ENCODE measurements around the gene AMOTL1. TPM values are rescaled to one million over a fixed set of nuclear protein-coding genes. Genes with fewer than 3 reads are reported as not detected.

AMOTL1 gene
- total and polyA plus RNA-seq, 2 donors (not counting 3 experiments of a cell fraction or from before 2014, with no cell fraction given), result 12.5 to 37.8 TPM

- no peak overlapping the region for H3K4me2 ChIP-seq (ENCODE audit: insufficient read depth, low read length)
- peaks cover 32% of the 10 kb centered on the region for H3K4me1 ChIP-seq (ENCODE audit: control insufficient read depth, extremely low read depth, insufficient read depth, low read length)
- no TSS peak for BruUV-seq (replicated peaks)
- CTCF ChIA-PET, result interaction anchor here (0.9 to 1.6 kb wide), 2 partner anchors 14 to 25 kb away, joined by 3 to 6 read pairs; no protein-coding TSS in a partner anchor
- H3K27me3 ChIP-seq (ENCODE audit: control insufficient read depth in 2 of 2, insufficient read depth in 2 of 2, low read length in 2 of 2), result no peaks in the 10 kb centered on the region
- POLR2A ChIA-PET, result no interaction called here
- H3K27ac ChIP-seq (ENCODE audit: insufficient read depth, low read depth, low read length), result no peak overlapping the region
- dilution Hi-C loops (cut with MboI; ENCODE audit: extremely low pct_ligation_motif_present, low sequenced_read_pairs), result no loop called here
- H3K9ac ChIP-seq (replicated peaks; ENCODE audit: extremely low read depth, insufficient read depth, low read length), result no peak overlapping the region
- no peak for TF ChIP-seq JUN (IDR thresholded peaks at IDR 0.05; ENCODE audit: borderline replicate concordance, insufficient read depth, insufficient read length, low read depth)
- no peak for TF ChIP-seq POLR2A (IDR thresholded peaks at IDR 0.05; ENCODE audit: low read depth, low read length)
- no peak for TF ChIP-seq EZH2 (IDR thresholded peaks at IDR 0.05; ENCODE audit: borderline replicate concordance, low read depth, low read length, severe bottlenecking)
- TF ChIP-seq FOS (IDR thresholded peaks at IDR 0.05; ENCODE audit: borderline replicate concordance, insufficient read depth, low read length), result no peak
- no peak for TF ChIP-seq MAX (IDR thresholded peaks at IDR 0.05; ENCODE audit: insufficient read depth, insufficient read length)
- TF ChIP-seq, protein P1, sequence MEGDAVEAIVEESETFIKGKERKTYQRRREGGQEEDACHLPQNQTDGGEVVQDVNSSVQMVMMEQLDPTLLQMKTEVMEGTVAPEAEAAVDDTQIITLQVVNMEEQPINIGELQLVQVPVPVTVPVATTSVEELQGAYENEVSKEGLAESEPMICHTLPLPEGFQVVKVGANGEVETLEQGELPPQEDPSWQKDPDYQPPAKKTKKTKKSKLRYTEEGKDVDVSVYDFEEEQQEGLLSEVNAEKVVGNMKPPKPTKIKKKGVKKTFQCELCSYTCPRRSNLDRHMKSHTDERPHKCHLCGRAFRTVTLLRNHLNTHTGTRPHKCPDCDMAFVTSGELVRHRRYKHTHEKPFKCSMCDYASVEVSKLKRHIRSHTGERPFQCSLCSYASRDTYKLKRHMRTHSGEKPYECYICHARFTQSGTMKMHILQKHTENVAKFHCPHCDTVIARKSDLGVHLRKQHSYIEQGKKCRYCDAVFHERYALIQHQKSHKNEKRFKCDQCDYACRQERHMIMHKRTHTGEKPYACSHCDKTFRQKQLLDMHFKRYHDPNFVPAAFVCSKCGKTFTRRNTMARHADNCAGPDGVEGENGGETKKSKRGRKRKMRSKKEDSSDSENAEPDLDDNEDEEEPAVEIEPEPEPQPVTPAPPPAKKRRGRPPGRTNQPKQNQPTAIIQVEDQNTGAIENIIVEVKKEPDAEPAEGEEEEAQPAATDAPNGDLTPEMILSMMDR (IDR thresholded peaks at IDR 0.05; ENCODE audit: extremely low read depth in 1 of 2, insufficient read depth in 1 of 2, low read depth in 1 of 2, low read length in 2 of 2), result no peak
- TF ChIP-seq GATA2 (IDR thresholded peaks at IDR 0.05; ENCODE audit: insufficient read depth, insufficient read length, low read depth, low read length), result no peak
- TF ChIP-seq POLR2AphosphoS5 (IDR thresholded peaks at IDR 0.05; ENCODE audit: insufficient read depth, low read depth, low read length), result no peak
- no peak for TF ChIP-seq MYC (IDR thresholded peaks at IDR 0.05; ENCODE audit: low read depth, low read length)
- no peaks in the 10 kb centered on the region for H3K9me1 ChIP-seq (replicated peaks; ENCODE audit: control insufficient read depth, extremely low read depth, insufficient read depth, low read length)
- H2AFZ ChIP-seq (ENCODE audit: low read depth, low read length), result no peak overlapping the region
- H3K4me3 ChIP-seq (replicated peaks in 1 of 3; ENCODE audit: insufficient read depth in 1 of 3, low read depth in 1 of 3, low read length in 3 of 3), result no peak overlapping the region
- H3K9me3 ChIP-seq (replicated peaks; ENCODE audit: control insufficient read depth, insufficient read depth, low read length), result no peaks in the 10 kb centered on the region
- DNase-seq (ENCODE audit: low read depth, low spot score) (no peak), FAIRE-seq (no peak)
- no peaks in the 10 kb centered on the region for H3K36me3 ChIP-seq (ENCODE audit: control insufficient read depth in 2 of 2, extremely low read depth in 1 of 2, insufficient read depth in 2 of 2, low read length in 2 of 2)
- H4K20me1 ChIP-seq (replicated peaks; ENCODE audit: control insufficient read depth, extremely low read depth, insufficient read depth, low read length), result no peaks in the 10 kb centered on the region
- intact Hi-C loops (cut with micrococcal nuclease), result no loop called here
- no peaks in the 10 kb centered on the region for H3K79me2 ChIP-seq (ENCODE audit: control insufficient read depth, insufficient read depth, low read length)
Measured at GRCh38 chr11:94923004-94923334, 154.8 kb downstream of the AMOTL1 start.

Data from endothelial cell of umbilical vein (primary cell).